Fibroblast of villous mesenchyme (primary cell): ENCODE data around the gene LRRIQ4. TPM values are rescaled to one million over a fixed set of nuclear protein-coding genes. Genes with fewer than 3 reads are reported as not detected.

Source experiments
- DNase-seq: peaks from one replicate; pipeline ENCODE4 v3.0.0-alpha.2; 2010; ENCODE audit warnings: low read depth
- H3K4me3 ChIP-seq: 2 replicates; pipeline ENCODE4 v1.5.1; 2011; ENCODE audit warnings: low read depth, mild to moderate bottlenecking, low read length
- total RNA-seq: library from RNA; depleted of rRNA; stranded (reverse); fragments of >200 nt; gene quantifications from 2 replicates; pipeline ENCODE4 v1.2.3, GENCODE V29; 2012
- TF ChIP-seq, protein P1 (sequence below): IDR thresholded peaks from 2 replicates; pipeline ENCODE4 v1.5.1; 2012; ENCODE audit warnings: low read depth, mild to moderate bottlenecking, low read length; ENCODE audit not compliant: insufficient read depth

Gene LRRIQ4
- total RNA-seq, 1 donor, result not detected

GRCh38 chr3:169809230-169809795 is 3.4 kb upstream of the LRRIQ4 start:
- no peak for DNase-seq
- H3K4me3 ChIP-seq, result no peak overlapping the region

GRCh38 chr3:169811631-169812331 is 889 bp upstream of the LRRIQ4 start:
- TF ChIP-seq, protein P1, sequence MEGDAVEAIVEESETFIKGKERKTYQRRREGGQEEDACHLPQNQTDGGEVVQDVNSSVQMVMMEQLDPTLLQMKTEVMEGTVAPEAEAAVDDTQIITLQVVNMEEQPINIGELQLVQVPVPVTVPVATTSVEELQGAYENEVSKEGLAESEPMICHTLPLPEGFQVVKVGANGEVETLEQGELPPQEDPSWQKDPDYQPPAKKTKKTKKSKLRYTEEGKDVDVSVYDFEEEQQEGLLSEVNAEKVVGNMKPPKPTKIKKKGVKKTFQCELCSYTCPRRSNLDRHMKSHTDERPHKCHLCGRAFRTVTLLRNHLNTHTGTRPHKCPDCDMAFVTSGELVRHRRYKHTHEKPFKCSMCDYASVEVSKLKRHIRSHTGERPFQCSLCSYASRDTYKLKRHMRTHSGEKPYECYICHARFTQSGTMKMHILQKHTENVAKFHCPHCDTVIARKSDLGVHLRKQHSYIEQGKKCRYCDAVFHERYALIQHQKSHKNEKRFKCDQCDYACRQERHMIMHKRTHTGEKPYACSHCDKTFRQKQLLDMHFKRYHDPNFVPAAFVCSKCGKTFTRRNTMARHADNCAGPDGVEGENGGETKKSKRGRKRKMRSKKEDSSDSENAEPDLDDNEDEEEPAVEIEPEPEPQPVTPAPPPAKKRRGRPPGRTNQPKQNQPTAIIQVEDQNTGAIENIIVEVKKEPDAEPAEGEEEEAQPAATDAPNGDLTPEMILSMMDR, result no peak
- peak overlapping the region; percentile 62 for H3K4me3 ChIP-seq
- DNase-seq, result peak; percentile 75

More at GRCh38 chr3:169809230-169809795, 3.4 kb upstream of the LRRIQ4 start:
- TF ChIP-seq, protein P1, result no peak

DNA sequence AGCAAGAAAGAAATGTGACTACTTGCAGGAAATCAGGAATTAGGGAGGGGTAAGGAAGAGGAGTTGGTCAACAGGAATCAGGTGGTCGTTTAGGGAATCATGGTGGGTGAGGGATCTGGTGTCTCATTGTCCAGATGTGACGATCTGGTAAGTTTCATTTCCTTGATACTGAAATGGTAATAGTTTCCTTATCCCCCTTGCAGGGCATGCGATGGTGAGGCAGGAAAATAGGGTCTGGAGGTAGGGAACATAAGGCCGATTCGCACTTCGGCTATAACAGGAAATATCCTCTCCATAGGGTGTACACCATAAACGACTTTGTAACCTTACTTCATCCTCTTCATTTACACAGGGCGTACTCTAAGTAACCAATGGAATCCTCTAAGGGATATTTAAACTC is 608 bp downstream of the LRRIQ4 start:
- peak overlapping the region; percentile 62 for H3K4me3 ChIP-seq
- no peak for DNase-seq
- TF ChIP-seq, protein P1, result no peak

- TF ChIP-seq, protein P1, result peak; percentile 43
- peak; percentile 39 for DNase-seq
- peak overlapping the region; percentile 62 for H3K4me3 ChIP-seq
Measured at GRCh38 chr3:169813757-169814517, 1.3 kb downstream of the LRRIQ4 start.

DNA sequence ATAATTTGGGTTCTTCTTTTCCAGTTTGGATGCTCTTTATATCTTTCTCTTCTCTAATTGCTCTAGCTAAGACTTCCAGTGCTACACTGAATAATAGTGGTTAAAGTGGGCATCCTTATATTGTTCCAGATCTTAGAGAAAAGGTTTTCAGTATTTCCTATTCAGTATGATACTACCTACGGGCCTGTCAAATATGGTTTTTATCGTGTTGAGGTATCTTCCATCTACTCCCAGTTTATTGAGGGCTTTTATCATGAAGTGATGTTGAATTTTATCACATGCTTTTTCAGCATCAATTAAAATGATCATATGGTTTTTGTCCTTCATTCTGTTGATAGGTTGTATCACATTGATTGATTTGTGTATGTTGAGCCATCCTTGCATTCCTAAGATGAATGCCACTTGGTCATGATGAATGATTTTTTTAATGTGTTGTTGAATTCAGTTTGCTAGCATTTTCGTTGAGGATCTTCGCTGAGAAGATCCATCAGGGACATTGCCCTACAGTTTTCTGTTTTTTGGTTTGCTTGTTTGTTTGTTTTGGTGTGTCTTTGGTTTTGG is 3.0 kb downstream of the LRRIQ4 start:
- DNase-seq, result no peak
- H3K4me3 ChIP-seq, result no peak overlapping the region
- TF ChIP-seq, protein P1, result no peak

DNA sequence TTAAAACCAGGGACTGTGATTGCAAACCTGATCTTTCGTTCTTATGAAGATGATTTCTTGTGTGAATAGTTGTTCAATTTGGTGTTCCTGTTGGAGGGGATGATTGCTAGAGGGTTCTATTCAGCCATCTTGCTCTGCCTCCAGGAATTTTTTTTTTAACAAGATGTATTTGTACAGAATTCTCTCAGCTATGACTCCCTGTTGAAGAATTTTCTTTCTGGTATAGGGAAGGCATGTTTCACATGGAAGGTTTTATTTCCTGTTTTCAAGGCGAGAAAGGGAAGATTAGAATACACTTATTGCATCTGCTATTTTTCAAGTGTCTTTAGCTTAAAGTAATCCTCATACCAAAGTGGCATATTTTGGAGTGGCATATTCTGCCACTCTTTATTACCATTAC is 5.6 kb downstream of the LRRIQ4 start:
- DNase-seq, result peak; percentile 18
- no peak overlapping the region for H3K4me3 ChIP-seq
- TF ChIP-seq, protein P1, result no peak
